GM18505 (cell line): ENCODE measurements around the gene EFCC1.

ENCODE experiments used
- ATAC-seq: cut with Tn5 transposase; IDR thresholded peaks from one replicate; pipeline ENCODE4 v1.9.1; 2021; ENCODE audit not compliant: unreplicated experiment
- POLR2A ChIP-seq: IDR thresholded peaks from 4 replicates; pipeline ENCODE4 v1.6.1; 2011; ENCODE audit warnings: borderline replicate concordance; ENCODE audit not compliant: insufficient read depth, insufficient read length; ENCODE audit errors: extremely low read depth

Gene EFCC1

DNA sequence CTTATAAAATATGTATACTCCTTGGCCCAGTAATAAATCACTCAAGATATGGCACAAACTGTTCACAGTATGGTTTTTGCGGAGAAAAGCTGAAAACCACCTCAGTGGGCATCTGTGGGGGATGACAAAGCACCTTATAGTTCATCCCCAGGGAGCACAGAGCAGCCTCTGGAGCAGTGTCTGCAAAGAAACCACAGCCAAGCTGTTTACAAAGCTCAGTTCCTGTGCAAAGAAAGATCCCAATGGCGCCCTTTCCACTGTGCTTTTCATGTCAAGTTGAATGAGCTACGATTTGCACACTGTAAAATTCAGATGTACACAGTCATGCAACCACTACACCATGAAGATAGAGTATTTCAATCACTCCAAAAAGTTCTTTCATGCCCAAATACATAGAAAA is 2.5 kb upstream of the EFCC1 start:
- no peak for TF ChIP-seq POLR2A

DNA sequence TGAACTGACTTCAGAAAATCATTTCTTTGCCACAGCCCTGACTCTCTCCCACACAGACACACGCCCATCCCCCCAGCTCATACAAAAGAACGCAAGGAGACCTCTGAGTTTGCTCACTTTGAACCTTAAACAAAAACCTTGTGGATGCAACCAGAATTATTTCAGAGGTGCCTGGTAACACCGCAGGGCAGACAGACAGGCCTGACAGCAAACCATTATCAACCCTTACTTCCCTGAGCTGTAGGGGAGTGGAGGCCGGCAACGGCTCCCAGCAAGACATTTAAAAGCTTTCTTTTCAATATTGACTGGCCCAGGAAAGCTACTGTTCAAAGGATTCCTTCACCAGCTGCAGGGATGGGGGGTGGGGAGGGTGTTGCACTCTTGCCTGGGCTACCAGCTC is 2.0 kb upstream of the EFCC1 start:
- TF ChIP-seq POLR2A, result no peak
- ATAC-seq, result no peak

More for the DNA sequence above, 2.5 kb upstream of the EFCC1 start:
- ATAC-seq, result no peak

DNA sequence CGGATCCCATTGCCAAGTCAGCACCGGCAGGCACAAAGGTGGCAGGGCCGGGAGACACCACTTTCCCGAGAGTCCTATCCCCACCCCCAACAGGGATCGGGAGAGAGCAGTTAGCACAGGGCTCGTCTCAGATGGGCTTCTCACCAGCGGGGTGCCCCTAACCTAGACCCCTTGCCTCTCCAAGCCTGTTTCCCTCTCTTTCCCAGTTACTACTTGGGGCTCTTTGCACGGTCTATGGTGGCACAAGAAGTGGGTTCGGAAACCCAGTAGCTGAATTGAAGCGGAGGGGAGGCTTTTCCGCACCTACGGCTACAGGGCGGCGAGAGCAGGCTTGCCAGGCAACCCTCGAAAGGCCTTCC is 383 bp upstream of the EFCC1 start:
- no peak for ATAC-seq
- TF ChIP-seq POLR2A, result no peak

DNA sequence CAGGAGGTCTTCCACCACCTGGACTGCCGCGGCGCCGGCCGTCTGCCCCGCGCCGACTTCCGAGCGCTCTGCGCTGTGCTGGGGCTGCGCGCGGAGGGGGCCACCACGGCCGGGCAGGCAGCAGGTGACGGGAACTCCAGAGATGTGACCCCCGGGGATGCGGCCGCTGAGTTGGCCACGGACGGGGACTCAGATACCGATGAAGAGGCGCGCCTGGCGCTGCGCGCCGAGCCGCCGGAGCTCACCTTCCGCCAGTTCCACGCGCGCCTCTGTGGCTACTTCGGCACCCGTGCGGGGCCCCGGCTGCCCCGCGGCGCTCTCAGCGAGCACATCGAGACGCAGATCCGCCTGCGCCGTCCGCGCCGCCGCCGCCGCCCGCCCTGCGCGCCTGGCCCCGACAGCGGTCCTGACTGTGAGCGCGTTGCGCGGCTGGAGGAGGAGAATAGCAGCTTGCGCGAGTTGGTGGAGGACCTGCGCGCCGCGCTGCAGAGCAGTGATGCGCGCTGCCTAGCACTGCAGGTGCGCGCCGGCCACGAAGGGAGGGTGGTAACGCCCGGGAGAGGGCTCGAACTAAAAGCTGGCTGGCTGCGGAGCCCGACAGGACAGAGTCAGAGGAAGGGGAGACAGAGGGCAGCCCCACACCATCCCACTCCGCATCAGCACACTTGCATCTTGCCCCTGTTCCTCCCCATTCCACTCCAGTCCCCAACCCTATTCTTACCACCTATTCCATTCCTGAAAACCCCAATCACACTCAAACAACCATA is 885 bp downstream of the EFCC1 start:
- TF ChIP-seq POLR2A, result no peak
- ATAC-seq, result no peak

DNA sequence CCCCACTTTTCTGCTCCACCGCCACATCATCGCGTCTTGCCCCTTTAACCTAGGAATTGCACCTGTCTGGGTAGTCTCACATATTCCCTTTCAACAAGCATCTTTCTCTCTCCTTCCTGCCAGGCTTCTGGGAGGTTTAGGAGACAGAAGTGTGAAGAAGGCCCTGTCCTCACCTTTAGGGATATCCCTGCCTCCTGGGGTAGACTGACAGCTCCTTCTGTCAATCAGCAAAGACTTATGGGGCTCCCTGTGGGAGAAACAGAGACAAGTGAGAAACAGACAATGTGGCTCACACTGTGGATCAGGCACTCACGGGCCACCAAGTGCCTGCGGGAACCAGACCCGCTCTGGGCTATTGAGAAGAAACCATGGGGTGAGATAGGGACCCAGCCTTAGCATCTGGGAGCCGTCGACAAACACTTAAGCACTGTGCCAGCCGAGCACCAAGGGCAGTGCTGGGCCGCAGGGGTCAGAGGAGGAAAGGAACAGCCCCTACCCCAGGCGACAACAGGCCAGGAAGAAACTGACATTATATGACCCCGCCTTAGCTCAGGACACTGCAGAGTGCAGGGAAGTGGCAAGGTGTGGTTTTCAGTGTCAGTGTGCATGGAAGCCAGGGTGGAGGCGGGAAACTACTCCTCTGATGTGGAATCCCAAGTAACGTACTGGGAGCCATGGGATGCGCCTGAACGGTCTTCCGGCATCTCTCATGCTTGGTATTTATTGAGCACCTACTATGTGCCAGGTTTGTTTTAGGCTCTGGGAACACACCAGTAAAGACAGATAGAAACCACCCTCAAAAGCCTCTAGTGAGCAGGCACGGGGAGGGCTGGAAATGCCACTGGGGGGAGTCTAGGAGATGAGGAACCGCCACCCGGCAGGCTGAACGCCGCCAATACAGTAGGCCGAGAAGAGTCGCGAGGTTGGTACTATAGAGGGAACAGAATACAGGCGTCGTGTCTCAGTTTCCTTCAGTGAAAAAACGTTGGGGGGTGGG is 1.8 kb downstream of the EFCC1 start:
- no peak for TF ChIP-seq POLR2A
- ATAC-seq, result no peak

DNA sequence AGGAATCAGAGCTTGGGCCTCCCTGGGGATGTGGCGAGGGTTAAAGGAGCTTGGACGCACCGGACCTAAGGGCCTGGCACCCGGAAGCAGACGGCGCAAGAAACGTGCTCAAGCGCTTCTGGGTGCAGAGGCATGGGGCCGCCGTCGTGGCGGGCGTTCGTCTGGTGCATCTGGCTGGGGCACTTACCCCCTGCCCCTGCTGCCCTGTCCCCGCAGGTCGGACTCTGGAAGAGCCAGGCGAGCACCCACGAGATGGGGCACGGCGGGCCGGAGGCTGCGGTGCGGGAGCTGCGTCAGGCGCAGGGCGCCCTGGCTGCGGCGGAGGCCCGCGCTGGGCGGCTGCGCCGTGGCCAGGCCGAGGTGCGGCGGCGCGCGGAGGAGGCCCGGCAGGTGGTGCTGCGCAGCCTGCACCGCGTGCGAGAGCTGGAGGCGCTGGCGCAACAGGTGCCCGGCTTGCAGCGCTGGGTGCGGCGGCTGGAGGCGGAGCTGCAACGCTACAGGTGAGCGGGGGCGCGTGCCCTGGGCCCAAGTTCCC is 2.5 kb downstream of the EFCC1 start:
- no peak for ATAC-seq
- TF ChIP-seq POLR2A, result no peak

DNA sequence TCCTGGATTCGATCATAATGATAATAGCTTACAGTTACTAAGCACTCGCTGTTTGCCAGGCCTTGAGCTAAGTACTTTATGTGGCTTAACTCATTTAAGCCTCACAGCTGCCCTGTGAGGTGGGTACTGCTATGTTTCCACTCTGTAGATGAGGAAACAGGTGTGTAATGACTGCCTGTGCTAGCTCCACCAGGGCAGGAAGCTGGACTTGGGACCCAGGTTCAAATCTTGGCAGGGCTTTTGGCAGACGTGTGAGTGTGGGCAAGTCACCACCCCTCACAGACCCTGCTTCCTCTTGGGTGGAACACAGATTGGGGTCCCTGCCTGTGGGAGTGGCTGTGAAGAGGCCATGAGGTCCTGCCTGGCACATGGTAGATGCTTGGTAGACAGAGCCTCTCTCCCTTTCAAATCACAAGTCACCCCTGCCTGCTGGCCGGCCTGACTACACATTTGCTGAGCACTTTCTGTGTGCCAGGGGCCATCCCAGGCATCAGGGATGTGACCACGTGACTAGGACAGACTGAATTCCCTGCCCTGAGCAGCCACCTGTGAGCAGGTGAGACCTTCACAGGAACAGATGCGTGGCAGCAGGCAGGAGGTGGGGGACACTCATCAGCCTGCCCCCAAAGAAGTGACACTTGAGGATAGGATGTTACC is 3.7 kb downstream of the EFCC1 start:
- no peak for ATAC-seq
- no peak for TF ChIP-seq POLR2A

DNA sequence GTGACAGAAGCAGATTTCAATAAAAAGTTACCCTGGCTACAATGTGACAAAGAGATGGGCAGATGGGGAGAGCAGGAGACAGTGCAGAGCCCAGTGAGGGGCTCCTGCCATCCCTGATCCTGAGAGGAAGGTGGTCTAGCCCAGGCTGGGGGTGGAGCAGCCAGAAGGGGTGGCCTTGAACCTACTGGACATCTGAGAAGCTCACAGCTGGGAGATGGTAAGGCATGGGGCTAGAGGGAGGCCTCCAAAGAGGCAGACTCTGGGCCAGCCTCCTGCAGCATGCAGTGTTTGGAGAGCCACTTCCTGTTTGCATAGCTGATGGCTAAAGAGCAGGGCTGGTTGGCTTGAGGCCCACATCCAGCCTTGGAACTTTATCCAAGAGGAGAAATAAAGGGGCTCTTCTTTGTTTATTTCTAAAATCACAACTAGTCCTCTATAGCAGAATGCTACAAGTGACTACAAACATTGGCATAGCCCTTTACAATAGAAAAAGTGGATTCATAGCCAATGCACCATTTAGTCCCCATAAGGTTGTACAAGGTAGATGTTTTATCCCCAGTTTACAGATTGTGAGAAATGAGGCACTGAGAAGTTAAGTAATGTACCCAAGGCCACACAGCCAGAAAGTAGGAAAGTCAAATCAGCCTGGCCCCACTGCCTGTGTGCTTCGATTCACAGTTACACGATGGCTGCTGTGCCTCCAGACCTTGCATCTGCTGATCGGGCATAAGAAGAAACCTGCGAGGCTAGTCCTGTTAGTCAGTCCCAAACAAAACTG is 4.6 kb downstream of the EFCC1 start:
- TF ChIP-seq POLR2A, result no peak
- no peak for ATAC-seq

DNA sequence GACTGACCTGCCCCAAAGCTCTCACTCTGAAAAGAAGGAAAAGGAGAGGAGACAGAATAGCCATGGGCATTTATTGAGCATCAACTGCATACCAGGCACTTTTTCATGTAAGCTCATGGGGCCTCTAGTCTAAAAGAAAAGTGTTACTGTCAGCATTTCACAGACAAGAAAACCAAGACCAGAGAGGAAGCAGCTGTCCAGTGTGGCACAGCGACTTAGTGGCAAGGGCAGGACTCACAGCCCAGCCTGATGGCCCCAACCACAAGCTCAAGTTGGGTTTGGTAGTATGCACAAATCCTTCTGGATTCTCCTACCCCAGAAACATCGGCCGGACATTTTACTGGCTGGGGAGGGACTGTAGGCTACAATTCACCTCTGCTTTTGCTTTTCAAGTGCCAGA is 5.8 kb downstream of the EFCC1 start:
- TF ChIP-seq POLR2A, result no peak
- ATAC-seq, result no peak

DNA sequence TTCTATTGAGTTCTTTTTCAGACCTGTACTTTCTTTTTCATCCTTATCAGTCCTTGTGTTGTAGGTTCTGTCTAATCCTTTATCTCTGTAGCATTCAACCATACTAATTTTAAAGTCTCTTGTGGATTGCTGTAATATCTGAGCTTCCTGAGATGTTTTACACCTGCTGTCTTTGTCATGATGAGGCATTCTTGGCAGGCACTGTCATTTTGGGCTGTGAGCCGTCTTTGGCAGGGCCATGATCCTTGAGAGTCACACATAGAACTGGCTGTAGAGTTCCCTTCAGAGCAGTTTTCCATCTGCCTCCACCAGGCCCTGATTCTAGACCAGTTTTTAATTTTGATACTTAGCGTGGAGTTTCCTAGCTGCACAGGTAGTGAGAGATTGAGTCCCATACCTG is 6.7 kb downstream of the EFCC1 start:
- no peak for ATAC-seq
- no peak for TF ChIP-seq POLR2A

DNA sequence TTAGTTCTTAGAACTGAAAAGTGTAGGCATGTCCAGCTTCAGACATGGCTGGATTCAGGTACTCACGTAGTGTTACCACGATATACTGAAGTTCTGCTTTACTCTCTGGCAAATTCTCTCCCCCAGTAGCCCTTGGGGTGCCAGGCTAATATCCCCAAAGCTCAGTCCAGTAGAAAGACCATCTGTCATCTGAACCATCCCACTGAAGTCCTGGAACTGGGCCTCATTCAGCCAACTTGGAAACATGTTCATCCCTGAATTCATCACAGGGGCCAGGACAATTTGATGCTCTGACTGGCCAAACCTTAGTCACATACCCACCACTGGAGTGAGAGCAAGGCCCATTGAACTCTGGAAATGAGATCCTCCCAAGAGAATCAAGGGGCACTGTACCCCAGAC is 8.2 kb downstream of the EFCC1 start:
- TF ChIP-seq POLR2A, result no peak
- ATAC-seq, result no peak

DNA sequence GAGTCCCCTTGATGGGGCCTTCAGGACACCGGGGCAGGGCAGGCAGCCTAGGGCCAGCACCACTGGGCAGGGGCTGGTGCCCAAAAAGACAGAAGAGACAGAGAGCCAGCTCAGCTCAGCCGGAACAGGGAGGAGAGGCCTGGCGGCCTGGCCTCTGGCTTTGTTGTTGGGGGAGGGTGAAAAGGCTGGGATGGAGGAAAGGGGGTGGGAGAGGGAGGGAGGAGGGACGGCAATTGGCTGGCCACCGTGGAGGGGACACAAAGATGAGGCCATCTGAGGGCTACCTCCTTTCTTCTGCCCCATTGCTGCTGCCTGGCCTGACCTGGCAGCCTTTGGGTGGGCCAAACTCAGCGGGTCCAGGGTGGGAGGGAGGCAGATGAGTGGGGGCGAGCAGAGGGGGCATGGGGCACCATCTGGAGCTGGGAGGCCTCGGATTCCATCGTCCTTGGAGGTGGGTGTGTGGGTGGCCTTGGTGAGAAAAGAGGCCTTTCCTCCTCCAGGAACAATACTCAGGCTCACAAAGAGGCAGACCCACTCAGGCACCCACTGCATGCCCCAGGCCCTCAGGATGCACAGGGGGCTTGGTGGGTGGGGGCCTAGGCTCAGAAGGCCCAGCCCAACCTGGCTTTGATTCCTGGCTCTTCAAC is 9.3 kb downstream of the EFCC1 start:
- TF ChIP-seq POLR2A, result no peak
- ATAC-seq, result no peak
